ENCODE data around the gene FANCE. TPM values are rescaled to one million over a fixed set of nuclear protein-coding genes. Genes with fewer than 3 reads are reported as not detected.

The FANCE gene
- total RNA-seq, 1 experiment from 2014 or later: 28.0 TPM

DNA sequence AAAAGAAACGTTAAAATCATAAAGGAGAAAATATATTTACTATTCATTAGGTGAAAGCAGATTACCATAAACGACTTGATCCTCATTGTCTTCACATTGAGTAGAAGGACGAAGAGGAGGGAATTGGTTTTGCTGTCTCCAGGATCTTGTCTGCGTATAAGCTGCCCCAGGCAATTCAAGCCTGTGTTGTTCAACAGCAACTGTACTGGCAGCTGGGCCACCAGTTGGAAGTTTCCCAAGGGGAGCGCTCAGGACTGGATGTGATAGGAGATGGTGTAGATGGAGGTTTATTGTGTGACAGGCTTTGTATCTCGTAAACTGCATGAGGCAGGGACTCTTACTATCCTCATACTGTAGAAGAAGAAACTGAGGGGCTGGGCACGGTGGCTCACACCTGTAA, 3.9 kb upstream of the FANCE start:
- no peak for DNase-seq
- no peaks in the 10 kb centered on the region for H3K27me3 ChIP-seq
- H3K4me3 ChIP-seq: no peak overlapping the region
- H3K36me3 ChIP-seq: no peaks in the 10 kb centered on the region
- H3K9me3 ChIP-seq: no peaks in the 10 kb centered on the region

DNA sequence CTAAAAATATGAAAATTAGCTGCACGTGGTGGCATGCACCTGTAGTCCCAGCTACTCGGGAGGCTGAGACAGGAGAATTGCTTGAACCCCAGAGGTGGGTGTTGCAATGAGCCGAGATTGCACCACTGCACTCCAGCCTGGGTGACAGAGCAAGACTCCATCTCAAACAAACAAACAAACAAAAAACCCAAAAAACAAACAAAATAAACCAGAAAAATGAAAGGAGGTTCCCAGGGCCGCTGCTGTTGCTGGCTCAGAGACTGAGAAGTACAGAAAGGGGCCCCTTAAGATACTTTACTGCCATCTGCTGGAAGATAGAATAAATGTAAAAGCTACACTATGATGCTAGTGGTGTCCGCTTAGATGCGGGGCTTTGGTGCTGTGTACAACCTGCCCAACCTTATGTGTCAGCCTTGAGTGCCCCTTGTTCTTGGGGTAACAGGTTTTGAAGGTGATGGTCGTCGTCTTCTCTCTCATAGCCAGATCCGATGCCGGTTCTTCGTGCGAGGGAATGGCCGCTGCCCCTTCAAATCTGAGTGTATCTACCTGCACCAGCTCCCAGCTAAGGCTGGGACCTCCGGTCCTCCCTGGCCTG, 2.8 kb upstream of the FANCE start:
- Histone ChIP-seq H3K36me3 (no peaks in the 10 kb centered on the region), H3K9me3 (no peaks in the 10 kb centered on the region), H3K27me3 (no peaks in the 10 kb centered on the region), H3K4me3 (no peak overlapping the region)
- DNase-seq: no peak

DNA sequence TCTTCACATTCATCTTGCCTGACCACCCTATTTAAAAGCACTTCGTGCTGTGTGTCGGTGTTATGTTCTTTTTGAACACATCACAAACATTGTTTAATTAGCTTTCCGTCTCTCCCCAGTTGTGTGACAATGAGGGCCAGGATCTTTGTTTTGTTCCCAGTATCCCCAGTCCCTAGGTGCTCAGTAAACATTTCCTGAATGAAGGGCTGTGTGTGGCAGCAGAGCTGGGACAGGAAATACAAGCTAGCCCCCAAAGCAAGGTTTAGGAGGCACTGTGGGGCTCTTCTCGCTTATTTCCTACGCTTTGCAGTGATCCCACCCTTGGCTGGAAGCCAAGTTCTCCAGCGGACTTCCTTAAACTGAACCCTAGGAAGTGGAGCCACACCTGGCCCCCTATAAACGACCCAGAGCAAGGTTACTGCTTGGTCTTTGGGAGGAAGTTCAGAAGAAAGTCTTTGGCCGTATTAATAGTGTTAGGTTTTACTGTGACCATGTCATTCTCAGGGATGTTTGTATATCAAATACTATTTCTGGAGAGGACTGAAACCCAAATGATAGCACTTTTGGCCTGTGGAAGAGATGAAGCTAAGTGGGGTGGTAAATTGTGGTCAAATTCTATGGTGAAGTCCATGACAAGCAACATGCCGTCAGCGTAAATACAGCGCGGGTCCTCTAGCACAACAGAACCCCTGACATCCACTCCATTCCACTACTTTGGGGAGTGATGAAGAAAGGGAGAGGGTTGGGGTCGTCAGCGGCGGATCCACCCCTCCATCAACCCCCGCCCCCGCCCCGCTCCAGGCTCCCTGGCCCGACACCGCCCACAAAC, 570 bp upstream of the FANCE start:
- Histone ChIP-seq H3K9me3 (no peaks in the 10 kb centered on the region), H3K27me3 (no peaks in the 10 kb centered on the region), H3K36me3 (peaks cover 8% of the 10 kb centered on the region; the same call in 1 of the 2 replicates), H3K4me3 (peak overlapping the region; percentile 62)
- DNase-seq: no peak

DNA sequence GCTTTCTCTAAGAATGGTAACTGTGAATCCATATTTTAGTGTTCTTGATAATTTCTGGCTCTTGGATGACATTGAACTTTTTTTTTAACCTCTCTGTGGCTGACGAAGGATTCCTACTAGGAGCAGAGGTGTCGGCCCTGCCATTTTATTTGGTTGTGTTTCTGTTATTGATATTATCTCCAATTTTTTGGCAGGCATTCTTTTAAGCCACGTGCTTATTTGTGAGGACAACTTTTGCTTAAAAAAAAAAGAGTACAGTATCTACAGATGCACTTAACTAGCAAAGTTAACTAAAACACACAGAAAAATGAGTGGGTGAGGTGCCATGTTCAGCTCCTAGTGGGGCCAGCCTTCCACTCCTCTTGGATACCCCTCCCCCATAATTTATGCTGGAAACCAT, 1.1 kb downstream of the FANCE start:
- Histone ChIP-seq H3K36me3 (peaks cover 15% of the 10 kb centered on the region; the same call in 1 of the 2 replicates), H3K9me3 (no peaks in the 10 kb centered on the region), H3K4me3 (peak overlapping the region; percentile 62), H3K27me3 (no peaks in the 10 kb centered on the region)
- DNase-seq: no peak

DNA sequence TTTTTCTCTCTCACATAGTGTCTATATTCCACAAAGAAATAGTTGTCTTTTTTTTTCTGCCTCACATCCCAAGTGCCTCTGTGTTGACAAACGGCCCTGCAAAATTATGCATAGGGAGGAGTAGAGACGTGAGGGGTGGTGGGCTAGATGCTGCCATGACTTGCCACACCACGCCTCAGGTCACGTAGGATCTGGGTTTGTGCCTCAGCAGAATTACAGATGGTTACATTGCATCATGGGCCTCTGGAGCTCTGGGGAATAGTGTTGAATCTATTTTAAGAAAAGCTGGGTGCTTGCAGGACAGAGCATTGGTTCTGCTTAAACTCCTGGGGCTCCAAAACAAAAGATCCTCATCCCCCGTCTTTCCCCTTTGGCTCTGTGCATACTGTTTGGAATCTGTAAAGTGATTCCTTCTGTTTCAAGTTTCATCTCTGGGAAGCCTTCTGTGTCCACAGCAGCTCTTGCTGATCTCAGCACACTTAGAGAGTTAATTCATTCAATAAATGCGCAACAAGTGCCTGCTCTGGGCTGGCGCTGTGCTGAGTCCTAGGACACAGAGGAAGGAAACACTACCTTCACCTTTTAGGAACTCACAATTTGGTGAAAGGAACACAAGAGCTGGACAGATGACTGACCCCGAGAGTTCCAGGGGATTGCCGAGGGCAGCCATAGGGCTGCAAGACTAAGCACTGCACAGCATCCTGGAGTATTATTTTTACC, 2.4 kb downstream of the FANCE start:
- Histone ChIP-seq H3K9me3 (no peaks in the 10 kb centered on the region), H3K27me3 (no peaks in the 10 kb centered on the region), H3K36me3 (peaks cover 18% of the 10 kb centered on the region), H3K4me3 (no peak overlapping the region)
- DNase-seq: no peak

DNA sequence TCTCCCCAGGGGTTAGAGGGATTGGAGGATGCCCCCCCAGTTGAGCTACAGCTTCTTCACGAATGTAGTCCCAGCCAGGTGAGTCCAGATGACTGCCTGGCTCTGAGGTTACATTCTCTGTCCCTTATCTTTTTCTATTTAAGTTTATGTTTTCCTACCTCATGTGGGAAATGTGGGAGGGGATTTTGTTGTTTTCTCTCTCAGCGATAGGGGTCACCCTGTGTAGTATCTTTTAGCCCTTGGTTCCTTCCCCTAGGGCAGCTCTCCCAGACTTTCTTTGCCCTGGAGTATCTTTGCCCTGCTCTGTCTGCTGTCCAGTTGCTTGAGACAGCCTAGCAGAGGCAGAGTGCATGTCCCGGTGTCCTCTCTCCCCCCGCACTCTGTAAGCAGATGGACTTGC, 5.8 kb downstream of the FANCE start:
- Histone ChIP-seq H3K36me3 (peaks cover 27% of the 10 kb centered on the region), H3K9me3 (no peaks in the 10 kb centered on the region), H3K27me3 (no peaks in the 10 kb centered on the region), H3K4me3 (no peak overlapping the region)
- no peak for DNase-seq

DNA sequence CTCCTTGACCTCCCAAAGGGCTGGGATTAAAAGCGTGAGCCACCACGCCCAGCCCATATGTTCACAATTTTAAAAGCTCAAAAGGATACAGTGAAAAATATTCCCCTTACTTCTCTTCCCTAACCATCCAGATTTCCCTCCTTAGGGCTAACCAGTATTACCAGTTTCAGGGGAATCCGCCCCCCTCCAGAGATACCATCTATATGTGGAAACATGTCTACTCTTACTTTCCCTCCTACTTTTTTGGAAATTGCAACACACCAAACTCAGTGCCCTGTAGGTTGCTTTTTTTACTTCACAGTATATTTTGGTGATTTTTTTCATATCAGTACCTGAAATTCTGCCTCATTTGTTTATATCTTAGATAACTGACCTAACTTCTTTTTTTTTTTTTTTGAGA, 9.1 kb downstream of the FANCE start:
- no peak overlapping the region for H3K4me3 ChIP-seq
- H3K27me3 ChIP-seq: no peaks in the 10 kb centered on the region
- no peak for DNase-seq
- peaks cover 28% of the 10 kb centered on the region for H3K36me3 ChIP-seq
- no peaks in the 10 kb centered on the region for H3K9me3 ChIP-seq

DNA sequence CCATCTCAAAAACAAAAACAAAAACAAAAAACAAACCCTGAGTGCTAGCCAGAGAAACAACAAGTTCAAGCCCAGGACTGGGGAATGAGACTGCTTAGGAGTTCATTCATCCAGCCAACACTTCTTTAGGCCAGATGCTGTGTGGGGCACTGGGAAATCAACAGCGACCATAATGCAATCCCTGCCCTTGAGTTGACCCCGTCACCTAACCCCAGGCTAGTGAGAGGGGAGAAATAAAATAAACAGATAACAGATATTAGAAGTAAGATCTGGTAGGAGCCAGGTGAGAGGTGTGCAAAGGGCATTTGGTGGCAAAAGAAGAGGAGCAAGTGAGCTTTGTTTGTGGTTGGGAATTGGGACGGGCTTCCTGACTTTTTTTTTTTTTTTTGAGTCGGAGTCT, 11.2 kb downstream of the FANCE start:
- Histone ChIP-seq H3K9me3 (no peaks in the 10 kb centered on the region), H3K4me3 (no peak overlapping the region), H3K36me3 (peaks cover 27% of the 10 kb centered on the region), H3K27me3 (no peaks in the 10 kb centered on the region)
- DNase-seq: no peak

DNA sequence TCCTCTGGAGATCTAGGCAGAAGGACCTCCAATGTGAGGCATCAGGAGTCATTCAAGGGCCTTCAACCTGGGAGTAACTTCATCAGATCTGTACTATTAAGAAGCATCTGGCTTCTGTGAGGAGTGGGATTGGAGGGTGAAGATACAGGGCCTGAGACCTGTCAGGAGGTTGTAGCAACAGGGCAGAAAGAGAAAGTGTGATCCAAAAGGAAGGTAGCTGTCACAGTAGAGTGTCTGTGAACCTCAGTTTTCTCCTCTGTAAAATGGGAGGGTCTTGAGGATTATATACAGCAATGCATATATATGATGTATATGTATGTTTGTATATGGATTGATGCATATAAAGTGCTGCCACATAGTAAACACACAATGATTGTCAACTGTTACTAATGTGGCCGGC, 13.5 kb downstream of the FANCE start:
- Histone ChIP-seq H3K27me3 (no peaks in the 10 kb centered on the region), H3K36me3 (peaks cover 45% of the 10 kb centered on the region), H3K4me3 (no peak overlapping the region), H3K9me3 (0 out of 2 replicates have a peak, but pooled peaks cover 2% of the 10 kb centered on the region)
- no peak for DNase-seq

DNA sequence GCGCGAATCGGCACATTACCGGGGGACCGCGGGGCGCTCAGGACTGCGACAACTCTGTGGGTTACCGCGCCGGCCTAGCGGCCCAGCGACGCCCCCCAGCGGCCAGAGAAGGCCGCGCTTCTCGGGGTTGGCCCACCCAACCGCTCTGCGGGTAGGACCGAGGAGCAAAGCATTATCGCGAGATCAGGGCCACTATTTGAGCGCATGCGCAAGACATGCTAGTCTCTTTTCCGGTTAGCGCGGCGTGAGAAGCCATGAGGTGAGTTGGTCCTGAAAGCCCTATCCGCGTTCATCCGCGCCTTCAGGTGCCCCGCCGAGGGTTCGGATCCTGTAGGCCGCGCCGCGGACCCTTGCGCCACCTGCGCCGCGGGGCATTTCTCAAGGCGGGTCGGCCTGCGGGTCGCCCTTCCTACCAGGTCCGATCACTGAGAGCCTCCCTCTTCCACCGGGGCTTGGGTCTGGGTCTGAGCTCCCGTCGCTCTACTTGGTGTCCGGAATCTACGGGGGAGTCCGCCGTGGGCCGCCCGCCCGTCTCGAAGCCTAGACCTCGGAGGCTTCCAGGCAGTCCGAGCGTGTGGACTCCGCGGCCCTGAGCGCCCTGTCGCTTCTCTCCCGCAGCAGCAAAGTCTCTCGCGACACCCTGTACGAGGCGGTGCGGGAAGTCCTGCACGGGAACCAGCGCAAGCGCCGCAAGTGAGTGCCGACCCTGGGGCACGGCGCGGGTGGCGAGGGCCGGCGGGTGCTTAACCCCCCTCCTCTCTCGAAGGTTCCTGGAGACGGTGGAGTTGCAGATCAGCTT, 16.2 kb downstream of the FANCE start, which contains the start of gene RPL10A:
Gene RPL10A, plus strand, starts transcription at position 221 of the 799 bp plus-strand sequence. Its CDS starts 34 bp downstream, at position 255.
- peaks cover 53% of the 10 kb centered on the region for H3K36me3 ChIP-seq
- peak within 1 kb of the TSS; percentile 97 for H3K4me3 ChIP-seq
- DNase-seq: peak; percentile 92
- no peaks in the 10 kb centered on the region for H3K27me3 ChIP-seq
- H3K9me3 ChIP-seq: 0 out of 2 replicates have a peak, but pooled peaks cover 2% of the 10 kb centered on the region

DNA sequence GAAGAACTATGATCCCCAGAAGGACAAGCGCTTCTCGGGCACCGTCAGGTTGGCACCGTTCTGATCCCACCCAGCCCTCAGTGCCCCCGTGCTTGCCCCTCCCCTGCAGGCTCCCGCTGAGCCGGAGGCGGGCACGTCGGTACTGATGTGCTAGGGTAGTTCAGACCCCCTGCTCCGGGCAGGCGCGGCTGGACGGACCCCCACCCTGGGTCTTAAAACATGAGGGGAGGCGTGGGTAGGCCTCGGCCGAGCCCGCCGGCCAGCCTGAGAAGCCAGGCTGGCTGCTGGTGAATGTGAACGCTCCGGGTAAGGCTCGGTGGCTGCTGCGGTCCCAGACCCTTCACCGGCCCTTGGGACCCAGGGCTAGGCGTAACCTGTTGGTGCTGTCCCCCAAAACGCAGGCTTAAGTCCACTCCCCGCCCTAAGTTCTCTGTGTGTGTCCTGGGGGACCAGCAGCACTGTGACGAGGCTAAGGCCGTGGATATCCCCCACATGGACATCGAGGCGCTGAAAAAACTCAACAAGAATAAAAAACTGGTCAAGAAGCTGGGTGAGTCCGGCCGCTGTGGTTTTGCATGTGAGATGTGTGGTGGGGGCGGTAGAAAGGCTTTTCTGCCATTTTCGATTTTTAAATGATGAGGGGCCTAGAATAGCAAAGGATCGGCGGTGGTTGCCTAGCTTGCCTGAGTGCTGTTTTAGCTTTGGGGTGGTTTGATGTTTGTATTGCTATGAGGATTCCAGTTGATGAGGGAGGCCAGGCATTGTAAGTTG, 17.0 kb downstream of the FANCE start:
- DNase-seq: peak; percentile 54
- Histone ChIP-seq H3K4me3 (peak overlapping the region; percentile 97), H3K36me3 (peaks cover 53% of the 10 kb centered on the region), H3K27me3 (no peaks in the 10 kb centered on the region), H3K9me3 (0 out of 2 replicates have a peak, but pooled peaks cover 2% of the 10 kb centered on the region)

DNA sequence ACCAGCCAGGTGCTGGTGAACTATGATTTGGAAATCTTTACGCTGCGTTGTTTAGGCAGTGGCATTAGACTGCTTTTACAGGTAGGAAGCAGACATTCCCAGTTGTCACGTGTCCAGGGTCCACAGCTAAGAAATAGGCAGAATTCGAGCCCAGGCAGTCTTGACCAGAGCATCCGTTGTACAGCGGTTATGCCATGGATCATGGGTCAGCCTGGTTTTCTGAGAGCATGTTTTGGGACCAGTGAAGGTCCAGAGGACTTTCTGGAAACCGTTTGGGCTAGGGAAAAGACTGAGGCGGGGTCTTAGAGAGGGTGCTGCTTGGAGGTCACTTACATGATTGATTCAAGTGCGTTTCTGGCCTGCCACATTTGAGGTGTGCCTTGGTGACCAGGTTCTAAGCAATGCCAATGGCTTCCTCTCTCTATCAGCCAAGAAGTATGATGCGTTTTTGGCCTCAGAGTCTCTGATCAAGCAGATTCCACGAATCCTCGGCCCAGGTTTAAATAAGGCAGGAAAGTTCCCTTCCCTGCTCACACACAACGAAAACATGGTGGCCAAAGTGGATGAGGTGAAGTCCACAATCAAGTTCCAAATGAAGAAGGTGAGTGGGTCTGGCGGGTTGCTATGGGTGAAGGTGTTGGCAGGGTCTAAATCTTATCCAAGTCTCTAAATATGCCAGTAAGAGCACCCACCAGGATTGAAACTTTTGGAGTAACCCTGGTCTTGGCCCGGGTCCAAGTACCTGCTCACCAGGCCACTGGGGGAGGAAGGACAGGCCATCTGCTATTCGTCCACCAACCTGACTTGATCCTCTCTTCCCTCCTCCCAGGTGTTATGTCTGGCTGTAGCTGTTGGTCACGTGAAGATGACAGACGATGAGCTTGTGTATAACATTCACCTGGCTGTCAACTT, 17.9 kb downstream of the FANCE start:
- no peak for DNase-seq
- Histone ChIP-seq H3K9me3 (0 out of 2 replicates have a peak, but pooled peaks cover 2% of the 10 kb centered on the region), H3K36me3 (peaks cover 53% of the 10 kb centered on the region), H3K27me3 (no peaks in the 10 kb centered on the region), H3K4me3 (peak overlapping the region; percentile 97)

DNA sequence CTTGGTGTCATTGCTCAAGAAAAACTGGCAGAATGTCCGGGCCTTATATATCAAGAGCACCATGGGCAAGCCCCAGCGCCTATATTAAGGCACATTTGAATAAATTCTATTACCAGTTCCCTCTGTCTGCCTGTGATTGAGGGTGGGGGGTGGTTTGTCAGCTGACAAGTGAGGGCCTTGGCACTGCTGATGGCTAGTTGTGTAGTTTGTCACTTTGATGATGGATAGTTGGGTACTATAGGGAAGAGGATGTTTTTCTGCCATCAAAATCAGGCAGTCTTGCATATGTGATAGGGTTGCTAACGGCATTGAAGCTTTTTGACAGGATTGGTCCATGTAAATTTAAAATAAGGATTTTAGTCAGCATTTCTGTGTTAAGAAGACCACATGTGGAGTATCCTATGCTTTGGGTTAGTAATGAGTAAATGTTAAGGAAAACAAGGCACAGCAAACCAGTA, 18.6 kb downstream of the FANCE start:
- Histone ChIP-seq H3K36me3 (peaks cover 53% of the 10 kb centered on the region), H3K27me3 (no peaks in the 10 kb centered on the region), H3K4me3 (peak overlapping the region; percentile 97), H3K9me3 (0 out of 2 replicates have a peak, but pooled peaks cover 2% of the 10 kb centered on the region)
- no peak for DNase-seq

DNA sequence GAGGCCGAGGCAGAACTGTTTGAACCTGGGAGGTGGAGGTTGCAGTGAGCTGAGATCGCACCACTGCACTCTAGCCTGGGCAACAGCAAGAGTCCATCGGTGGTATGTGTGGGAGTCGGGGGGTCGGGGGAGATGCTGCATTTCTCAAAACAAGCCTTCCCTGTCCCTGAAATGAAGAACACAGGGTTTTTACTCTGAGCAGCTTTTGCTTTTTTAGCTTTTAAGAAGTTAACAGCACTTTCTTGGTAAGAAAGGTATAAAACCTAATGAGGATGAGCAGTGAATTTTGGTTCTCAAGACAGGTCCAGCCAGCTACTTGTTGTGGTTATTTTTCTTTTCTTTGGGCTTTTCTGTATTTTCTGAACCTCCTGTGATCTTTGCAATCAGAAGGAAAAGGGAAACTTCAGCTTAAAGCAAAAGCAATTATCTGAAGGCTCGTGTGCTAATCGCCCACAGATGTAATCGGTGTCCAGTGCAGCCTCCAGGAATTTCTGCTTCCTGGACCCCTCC, 19.8 kb downstream of the FANCE start:
- Histone ChIP-seq H3K36me3 (peaks cover 53% of the 10 kb centered on the region), H3K4me3 (peak overlapping the region; percentile 97; the same call in 1 of the 2 replicates), H3K27me3 (no peaks in the 10 kb centered on the region), H3K9me3 (0 out of 2 replicates have a peak, but pooled peaks cover 2% of the 10 kb centered on the region)
- DNase-seq: no peak
